Endothelial cell of umbilical vein (primary cell): ENCODE results near the gene DIDO1. TPM values are rescaled to one million over a fixed set of nuclear protein-coding genes. Genes with fewer than 3 reads are reported as not detected.

Experiments
- BruUV-seq: library from RNA; stranded (reverse); fragments of 400-500 nt; replicated peaks from 2 replicates; lab custom pipeline; 2021; lab: Mats Ljungman, UMichigan
- CTCF ChIA-PET: fragments of 300-600, 350-600 bp; sonication (Branson Sonifier 250); formaldehyde crosslinking; loops from one replicate; lab custom pipeline; 2021; ENCODE audit warnings: antibody characterized with exemption, inconsistent platforms; lab: Charles Lee
- POLR2A ChIA-PET: fragments of 300-600, 350-600 bp; sonication (Branson Sonifier 250); formaldehyde crosslinking; loops from one replicate; lab custom pipeline; 2021; ENCODE audit warnings: antibody characterized with exemption, inconsistent platforms; lab: Charles Lee
- DNase-seq: peaks from one replicate; pipeline ENCODE4 v3.0.0-alpha.2; 2011; ENCODE audit warnings: low read depth, low spot score
- FAIRE-seq: peaks from 2 replicates; lab custom pipeline; 2011; peaks lifted over from hg19 to GRCh38; lab: Jason Lieb, UNC
- H2AFZ ChIP-seq: 2 replicates; pipeline ENCODE4 v1.6.0; 2012; ENCODE audit warnings: low read depth, low read length, control low read depth, inconsistent platforms
- H3K27ac ChIP-seq: 2 replicates; pipeline ENCODE4 v1.5.1; 2011; ENCODE audit warnings: low read depth, mild to moderate bottlenecking, control low read depth, low read length, moderate library complexity; ENCODE audit not compliant: insufficient read depth
- H3K27me3 ChIP-seq, 2 experiments: 2 replicates each; pipeline versions ENCODE4 v1.6.0 to v1.6.1; 2011; ENCODE audit warnings: low read length in 2 of 2, mixed read lengths in 1 of 2; ENCODE audit not compliant: control insufficient read depth in 2 of 2, insufficient read depth in 2 of 2
- H3K36me3 ChIP-seq, 2 experiments: 2 replicates in 1 of 2; 3 replicates in 1 of 2; pipeline ENCODE4 v1.5.1; 2011; ENCODE audit warnings: low read length in 2 of 2, mild to moderate bottlenecking in 1 of 2, moderate library complexity in 1 of 2; ENCODE audit not compliant: control insufficient read depth in 2 of 2, insufficient read depth in 2 of 2; ENCODE audit errors: extremely low read depth in 1 of 2
- H3K4me1 ChIP-seq: 3 replicates; pipeline ENCODE4 v1.5.1; 2011; ENCODE audit warnings: mild to moderate bottlenecking, low read length; ENCODE audit not compliant: control insufficient read depth, insufficient read depth; ENCODE audit errors: extremely low read depth
- H3K4me2 ChIP-seq: 2 replicates; pipeline ENCODE4 v1.6.1; 2011; ENCODE audit warnings: low read length, control low read depth, mixed read lengths; ENCODE audit not compliant: insufficient read depth
- H3K4me3 ChIP-seq, 3 experiments: fragments of 200-600 bp in 1 of 3; sonication (generic), shearing (Covaris generic) in 1 of 3; replicated peaks in 1 of 3; 2 replicates each; pipeline ENCODE4 v1.5.1; 2011 to 2016; ENCODE audit warnings: control low read depth in 3 of 3, low read length in 3 of 3, mild to moderate bottlenecking in 2 of 3, inconsistent platforms in 1 of 3, low read depth in 1 of 3, moderate library complexity in 1 of 3; ENCODE audit not compliant: insufficient read depth in 1 of 3
- H3K79me2 ChIP-seq: 2 replicates; pipeline ENCODE4 v1.6.0; 2012; ENCODE audit warnings: low read length, inconsistent platforms; ENCODE audit not compliant: control insufficient read depth, insufficient read depth
- H3K9ac ChIP-seq: replicated peaks from 2 replicates; pipeline ENCODE3; 2011; ENCODE audit warnings: low read length, control low read depth; ENCODE audit not compliant: insufficient read depth; ENCODE audit errors: extremely low read depth
- H3K9me1 ChIP-seq: replicated peaks from 3 replicates; pipeline ENCODE4 v1.6.0; 2011; ENCODE audit warnings: mild to moderate bottlenecking, low read length; ENCODE audit not compliant: control insufficient read depth, insufficient read depth; ENCODE audit errors: extremely low read depth
- H3K9me3 ChIP-seq: replicated peaks from 2 replicates; pipeline ENCODE4 v1.5.1; 2012; ENCODE audit warnings: low read length, inconsistent platforms; ENCODE audit not compliant: control insufficient read depth, insufficient read depth
- H4K20me1 ChIP-seq: replicated peaks from 2 replicates; pipeline ENCODE3; 2011; ENCODE audit warnings: mild to moderate bottlenecking, low read length; ENCODE audit not compliant: control insufficient read depth, insufficient read depth; ENCODE audit errors: extremely low read depth
- EZH2 ChIP-seq: IDR thresholded peaks from 2 replicates; pipeline ENCODE4 v1.6.1; 2012; ENCODE audit warnings: borderline replicate concordance, low read depth, mild to moderate bottlenecking, moderate library complexity, low read length, inconsistent platforms; ENCODE audit not compliant: severe bottlenecking
- FOS ChIP-seq: IDR thresholded peaks from 2 replicates; pipeline ENCODE4 v1.6.1; 2011; ENCODE audit warnings: mild to moderate bottlenecking, low read length, moderate library complexity, borderline replicate concordance; ENCODE audit not compliant: insufficient read depth
- GATA2 ChIP-seq: IDR thresholded peaks from 2 replicates; pipeline ENCODE4 v1.7.0; 2011; ENCODE audit warnings: low read depth, mild to moderate bottlenecking, moderate library complexity, mixed read lengths, low read length; ENCODE audit not compliant: insufficient read length, insufficient read depth
- JUN ChIP-seq: IDR thresholded peaks from 2 replicates; pipeline ENCODE4 v1.6.1; 2011; ENCODE audit warnings: borderline replicate concordance, low read depth; ENCODE audit not compliant: insufficient read length, insufficient read depth
- MYC ChIP-seq: IDR thresholded peaks from one replicate; pipeline ENCODE4 v1.6.1; 2011; ENCODE audit warnings: mild to moderate bottlenecking, low read depth, low read length
- POLR2A ChIP-seq: IDR thresholded peaks from 2 replicates; pipeline ENCODE4 v1.6.1; 2012; ENCODE audit warnings: low read depth, mild to moderate bottlenecking, control low read depth, low read length
- POLR2AphosphoS5 ChIP-seq: IDR thresholded peaks from 2 replicates; pipeline ENCODE4 v1.6.1; 2012; ENCODE audit warnings: low read depth, mild to moderate bottlenecking, control low read depth, low read length, moderate library complexity; ENCODE audit not compliant: insufficient read depth
- dilution Hi-C: fragments of 300-500 bp; cut with MboI; formaldehyde crosslinking; loops from one replicate; pipeline ENCODE4 v1.15.0; 2019; ENCODE audit warnings: low sequenced_read_pairs; ENCODE audit not compliant: extremely low pct_ligation_motif_present
- intact Hi-C: fragments of 100-400 bp; cut with micrococcal nuclease; formaldehyde crosslinking; loops from one replicate; pipeline ENCODE4 v1.10.0; 2022
- polyA plus RNA-seq, 4 experiments: library from polyadenylated mRNA; depleted of rRNA in 3 of 4; stranded (reverse) in 3 of 4; unstranded in 1 of 4; fragments of >200 nt; gene quantifications; 2 replicates each; pipeline versions ENCODE4 v1.2.1 to v1.2.3, GENCODE V29; 2011 to 2012; ENCODE audit warnings: missing spikeins in 1 of 4
- total RNA-seq: library from RNA; stranded (reverse); gene quantifications from 2 replicates; pipeline ENCODE4 v1.2.3, GENCODE V29; 2021
- TF ChIP-seq, protein P1 (sequence below): IDR thresholded peaks from 2 replicates; pipeline ENCODE4 v1.6.1; 2011; ENCODE audit not compliant: insufficient read depth, insufficient read length
- TF ChIP-seq, protein P2 (sequence below), 2 donors: IDR thresholded peaks; 1 replicate in 1 of 2; 2 replicates in 1 of 2; pipeline ENCODE4 v1.5.1; 2011; ENCODE audit warnings: low read length in 2 of 2, mild to moderate bottlenecking in 2 of 2, moderate library complexity in 2 of 2, control low read depth in 1 of 2, inconsistent platforms in 1 of 2, low read depth in 1 of 2; ENCODE audit not compliant: insufficient read depth in 1 of 2; ENCODE audit errors: extremely low read depth in 1 of 2

DIDO1 gene
- total and polyA plus RNA-seq, 2 donors (not counting 3 experiments of a cell fraction or from before 2014, with no cell fraction given): 22.1 to 51.2 TPM

DNA sequence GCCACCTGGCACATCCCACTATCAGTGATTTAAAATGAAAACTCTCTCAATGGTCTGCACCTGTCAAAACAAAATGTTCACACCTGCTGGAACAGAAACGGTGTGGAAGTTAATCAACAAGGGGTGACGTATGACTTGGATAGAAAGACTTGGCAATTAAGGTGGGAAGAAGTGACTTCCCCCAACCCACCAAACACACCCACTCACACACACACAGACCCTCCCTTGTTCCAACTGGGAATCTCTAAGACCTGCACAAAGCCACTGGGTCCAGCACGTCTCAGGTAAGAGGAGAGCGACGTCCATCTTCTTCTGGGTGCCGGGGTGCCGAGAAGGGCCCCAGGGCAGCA is 39.6 kb downstream of the DIDO1 start:
- Histone ChIP-seq H3K27ac (no peak overlapping the region), H3K79me2 (no peaks in the 10 kb centered on the region), H3K4me1 (no peaks in the 10 kb centered on the region), H3K4me2 (no peak overlapping the region), H3K9me1 (no peaks in the 10 kb centered on the region), H4K20me1 (no peaks in the 10 kb centered on the region), H2AFZ (no peak overlapping the region), H3K9ac (no peak overlapping the region), H3K9me3 (no peaks in the 10 kb centered on the region), H3K4me3 (no peak overlapping the region), H3K27me3 (no peaks in the 10 kb centered on the region), H3K36me3 (peaks cover 20 to 43% of the 10 kb centered on the region in 2 experiments)
- dilution Hi-C loops: no loop called here
- FAIRE-seq (no peak), DNase-seq (no peak)
- no TSS peak for BruUV-seq
- intact Hi-C loops: no loop called here
- CTCF ChIA-PET: interaction anchor here (0.9 to 4.7 kb wide), 3 partner anchors 11 to 15 kb away, joined by 4 to 30 read pairs (median 7); no protein-coding TSS in a partner anchor
- POLR2A ChIA-PET: no interaction called here
- TF ChIP-seq POLR2A: no peak

DNA sequence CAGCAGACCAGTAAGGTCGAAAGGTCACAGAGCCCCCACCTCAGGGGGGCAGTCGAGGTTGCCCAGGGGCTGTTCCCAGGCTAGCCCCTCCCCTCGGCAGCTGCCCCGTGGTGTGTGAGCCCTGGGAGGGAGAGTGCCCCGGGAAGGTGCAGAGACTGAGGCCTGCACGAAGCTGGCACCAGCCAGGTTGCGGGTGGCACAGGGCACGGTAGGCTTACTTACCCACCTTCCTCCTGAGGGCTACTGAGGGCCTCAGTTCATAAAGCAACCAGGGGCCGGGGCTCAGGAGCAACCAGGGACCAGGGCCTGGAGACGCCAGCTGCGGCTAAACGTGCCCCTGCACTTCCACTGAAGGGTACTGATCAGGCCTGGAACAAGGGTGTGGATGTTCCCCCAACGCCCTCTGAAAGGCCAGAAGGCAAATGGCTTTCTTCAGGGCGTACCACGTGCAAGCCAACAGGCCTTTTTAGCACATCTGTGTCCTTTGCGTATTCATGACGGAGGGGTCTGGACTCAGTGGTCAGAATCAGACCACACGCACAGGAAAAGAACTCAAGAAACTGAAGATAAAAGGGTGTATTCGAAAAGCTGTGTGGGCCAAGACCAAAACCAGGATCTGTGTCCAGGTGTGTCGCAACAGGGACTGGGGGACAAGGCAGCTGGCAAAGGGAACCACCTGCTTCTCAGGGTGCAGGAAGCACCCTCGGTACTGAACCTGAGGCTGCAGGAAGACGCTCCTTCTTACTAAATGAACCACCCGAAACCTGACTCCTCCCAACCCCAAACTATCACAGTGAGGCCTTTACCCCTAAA is 40.2 kb downstream of the DIDO1 start:
- no peak overlapping the region for H3K9ac ChIP-seq
- CTCF ChIA-PET: interaction anchor here (4.7 kb wide), 1 partner anchor 11 kb away, joined by 30 read pairs; no protein-coding TSS in a partner anchor
- dilution Hi-C loops (no loop called here), intact Hi-C loops (no loop called here)
- POLR2A ChIA-PET: no interaction called here
- no peaks in the 10 kb centered on the region for H3K27me3 ChIP-seq
- no peaks in the 10 kb centered on the region for H3K9me3 ChIP-seq
- DNase-seq (no peak), FAIRE-seq (no peak)
- H3K4me2 ChIP-seq: no peak overlapping the region
- no peaks in the 10 kb centered on the region for H4K20me1 ChIP-seq
- no peak overlapping the region for H2AFZ ChIP-seq
- no TSS peak for BruUV-seq
- H3K36me3 ChIP-seq: peaks cover 14 to 46% of the 10 kb centered on the region in 2 experiments
- no peaks in the 10 kb centered on the region for H3K79me2 ChIP-seq
- TF ChIP-seq POLR2A (no peak), POLR2AphosphoS5 (no peak), EZH2 (no peak), JUN (no peak), MYC (no peak), GATA2 (no peak), FOS (no peak)
- TF ChIP-seq, protein P1, sequence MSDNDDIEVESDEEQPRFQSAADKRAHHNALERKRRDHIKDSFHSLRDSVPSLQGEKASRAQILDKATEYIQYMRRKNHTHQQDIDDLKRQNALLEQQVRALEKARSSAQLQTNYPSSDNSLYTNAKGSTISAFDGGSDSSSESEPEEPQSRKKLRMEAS: no peak
- TF ChIP-seq, protein P2, sequence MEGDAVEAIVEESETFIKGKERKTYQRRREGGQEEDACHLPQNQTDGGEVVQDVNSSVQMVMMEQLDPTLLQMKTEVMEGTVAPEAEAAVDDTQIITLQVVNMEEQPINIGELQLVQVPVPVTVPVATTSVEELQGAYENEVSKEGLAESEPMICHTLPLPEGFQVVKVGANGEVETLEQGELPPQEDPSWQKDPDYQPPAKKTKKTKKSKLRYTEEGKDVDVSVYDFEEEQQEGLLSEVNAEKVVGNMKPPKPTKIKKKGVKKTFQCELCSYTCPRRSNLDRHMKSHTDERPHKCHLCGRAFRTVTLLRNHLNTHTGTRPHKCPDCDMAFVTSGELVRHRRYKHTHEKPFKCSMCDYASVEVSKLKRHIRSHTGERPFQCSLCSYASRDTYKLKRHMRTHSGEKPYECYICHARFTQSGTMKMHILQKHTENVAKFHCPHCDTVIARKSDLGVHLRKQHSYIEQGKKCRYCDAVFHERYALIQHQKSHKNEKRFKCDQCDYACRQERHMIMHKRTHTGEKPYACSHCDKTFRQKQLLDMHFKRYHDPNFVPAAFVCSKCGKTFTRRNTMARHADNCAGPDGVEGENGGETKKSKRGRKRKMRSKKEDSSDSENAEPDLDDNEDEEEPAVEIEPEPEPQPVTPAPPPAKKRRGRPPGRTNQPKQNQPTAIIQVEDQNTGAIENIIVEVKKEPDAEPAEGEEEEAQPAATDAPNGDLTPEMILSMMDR (IDR thresholded peaks at IDR 0.05; ENCODE audit: extremely low read depth in 1 of 2, insufficient read depth in 1 of 2, low read depth in 1 of 2, low read length in 2 of 2): no peak
- H3K4me1 ChIP-seq: no peaks in the 10 kb centered on the region
- H3K9me1 ChIP-seq: no peaks in the 10 kb centered on the region
- no peak overlapping the region for H3K4me3 ChIP-seq
- H3K27ac ChIP-seq: no peak overlapping the region
